Peyer's patch (tissue), 4 donors: ENCODE measurements around the gene SH3BGRL. TPM values are rescaled to one million over a fixed set of nuclear protein-coding genes. Genes with fewer than 3 reads are reported as not detected.

Experiments used
- DNase-seq, 3 donors: peaks; one replicate each; pipeline ENCODE4 v3.0.0-alpha.2; 2017 to 2019
- H3K27ac ChIP-seq, 4 donors: fragments of 200-600 bp; sonication (generic); one replicate each; pipeline ENCODE4 v1.5.1; 2016 to 2019
- H3K27me3 ChIP-seq, 2 donors: fragments of 200-600 bp; sonication (generic); one replicate each; pipeline ENCODE4 v1.5.1; 2019
- H3K36me3 ChIP-seq, 3 donors: fragments of 200-600 bp; sonication (generic); one replicate each; pipeline ENCODE4 v1.5.1; 2016 to 2019
- H3K4me1 ChIP-seq, 4 donors: fragments of 200-600 bp; sonication (generic); one replicate each; pipeline ENCODE4 v1.5.1; 2016 to 2019
- H3K4me3 ChIP-seq, 4 donors: fragments of 200-600 bp; sonication (generic); 1 replicate in 3 of 4; 2 replicates in 1 of 4; pipeline ENCODE4 v1.5.1; 2016 to 2019; ENCODE audit warnings: mild to moderate bottlenecking in 1 of 4
- H3K9me3 ChIP-seq, 4 donors: fragments of 200-600 bp; sonication (generic); one replicate each; pipeline ENCODE4 v1.5.1; 2016 to 2019; ENCODE audit warnings: mild to moderate bottlenecking in 1 of 4
- POLR2A ChIP-seq, 2 donors: fragments of 450-650 bp; IDR thresholded peaks; one replicate each; pipeline ENCODE4 v1.5.1; 2017; ENCODE audit warnings: antibody characterized with exemption in 2 of 2, mild to moderate bottlenecking in 2 of 2, moderate library complexity in 2 of 2
- total RNA-seq, 4 donors: library from RNA; depleted of rRNA; stranded (reverse); fragments of >200 nt; gene quantifications; one replicate each; pipeline ENCODE4 v1.1.0, GENCODE V29; 2016
- TF ChIP-seq, protein P1 (sequence below), 6 experiments: fragments of 450-650 bp in 4 of 6; fragments of 200-600 bp in 2 of 6; sonication (generic) in 1 of 6; IDR thresholded peaks; one replicate each; pipeline ENCODE4 v1.5.1; 2017 to 2019; ENCODE audit warnings: antibody characterized with exemption in 6 of 6, mild to moderate bottlenecking in 3 of 6, moderate library complexity in 1 of 6

Gene SH3BGRL
- total RNA-seq, 4 donors from 2014 or later = 44.9 to 139 (median 69.2) TPM

DNA sequence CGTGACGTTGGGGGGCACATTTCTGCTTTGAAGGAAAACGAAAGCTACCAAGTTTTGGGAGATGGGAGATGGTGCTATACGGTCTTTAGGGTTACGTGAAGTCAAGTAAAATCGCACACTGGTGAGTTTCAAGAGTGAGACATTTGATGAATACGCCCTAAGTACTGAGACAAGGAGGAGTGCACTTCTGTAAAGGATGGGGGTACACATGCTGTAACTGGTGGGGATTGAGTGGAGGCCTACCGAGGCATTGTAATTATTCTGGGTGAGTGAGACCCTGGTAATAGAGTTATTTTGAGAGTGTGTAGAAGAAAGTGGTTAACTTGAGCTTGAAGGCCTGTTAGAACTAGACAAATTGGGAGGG, 536 bp downstream of the SH3BGRL start:
- Histone ChIP-seq H3K9me3 (no peaks in the 10 kb centered on the region), H3K4me3 (peak overlapping the region; percentile 41 to 72 (median 56)), H3K4me1 (no peaks in the 10 kb centered on the region), H3K27me3 (no peaks in the 10 kb centered on the region), H3K27ac (peak overlapping the region; percentile 72 to 78 (median 78)), H3K36me3 (no peaks in the 10 kb centered on the region)
- TF ChIP-seq POLR2A (IDR thresholded peaks at IDR 0.05) = no peak
- TF ChIP-seq, protein P1, sequence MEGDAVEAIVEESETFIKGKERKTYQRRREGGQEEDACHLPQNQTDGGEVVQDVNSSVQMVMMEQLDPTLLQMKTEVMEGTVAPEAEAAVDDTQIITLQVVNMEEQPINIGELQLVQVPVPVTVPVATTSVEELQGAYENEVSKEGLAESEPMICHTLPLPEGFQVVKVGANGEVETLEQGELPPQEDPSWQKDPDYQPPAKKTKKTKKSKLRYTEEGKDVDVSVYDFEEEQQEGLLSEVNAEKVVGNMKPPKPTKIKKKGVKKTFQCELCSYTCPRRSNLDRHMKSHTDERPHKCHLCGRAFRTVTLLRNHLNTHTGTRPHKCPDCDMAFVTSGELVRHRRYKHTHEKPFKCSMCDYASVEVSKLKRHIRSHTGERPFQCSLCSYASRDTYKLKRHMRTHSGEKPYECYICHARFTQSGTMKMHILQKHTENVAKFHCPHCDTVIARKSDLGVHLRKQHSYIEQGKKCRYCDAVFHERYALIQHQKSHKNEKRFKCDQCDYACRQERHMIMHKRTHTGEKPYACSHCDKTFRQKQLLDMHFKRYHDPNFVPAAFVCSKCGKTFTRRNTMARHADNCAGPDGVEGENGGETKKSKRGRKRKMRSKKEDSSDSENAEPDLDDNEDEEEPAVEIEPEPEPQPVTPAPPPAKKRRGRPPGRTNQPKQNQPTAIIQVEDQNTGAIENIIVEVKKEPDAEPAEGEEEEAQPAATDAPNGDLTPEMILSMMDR (IDR thresholded peaks at IDR 0.05) = no peak
- DNase-seq = no peak

GRCh38 chrX:81202943-81203342, 1.0 kb downstream of the SH3BGRL start:
- Histone ChIP-seq H3K27ac (peak overlapping the region in 3 of 4 donors; percentile 6 to 78 (median 77)), H3K4me1 (no peaks in the 10 kb centered on the region), H3K36me3 (no peaks in the 10 kb centered on the region), H3K9me3 (no peaks in the 10 kb centered on the region), H3K4me3 (peak overlapping the region; percentile 41 to 72 (median 56)), H3K27me3 (no peaks in the 10 kb centered on the region)
- no peak for TF ChIP-seq POLR2A (IDR thresholded peaks at IDR 0.05)
- TF ChIP-seq, protein P1 (IDR thresholded peaks at IDR 0.05) = no peak
- no peak for DNase-seq

DNA sequence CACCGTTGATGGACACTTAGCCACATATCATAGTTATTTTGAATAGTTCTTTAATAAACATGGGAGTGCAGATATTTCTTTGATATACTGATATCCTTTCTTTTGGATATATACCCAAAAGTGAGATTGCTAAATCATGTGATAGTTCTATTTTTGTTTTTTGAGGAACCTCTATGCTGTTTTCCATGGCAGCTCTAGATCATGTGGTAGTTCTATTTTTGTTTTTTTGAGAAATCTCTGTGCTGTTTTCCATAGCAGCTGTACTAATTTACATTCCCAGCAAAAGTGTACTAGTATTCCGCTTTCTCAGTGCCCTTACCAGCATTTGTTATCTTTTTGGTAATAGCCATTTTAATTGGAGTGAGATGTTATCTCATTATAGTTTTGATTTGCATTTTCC, 3.6 kb downstream of the SH3BGRL start:
- H3K9me3 ChIP-seq = no peaks in the 10 kb centered on the region
- DNase-seq = no peak
- no peaks in the 10 kb centered on the region for H3K4me1 ChIP-seq
- H3K27me3 ChIP-seq = no peaks in the 10 kb centered on the region
- TF ChIP-seq, protein P1 (IDR thresholded peaks at IDR 0.05) = no peak
- no peak for TF ChIP-seq POLR2A (IDR thresholded peaks at IDR 0.05)
- no peaks in the 10 kb centered on the region for H3K36me3 ChIP-seq
- no peak overlapping the region for H3K4me3 ChIP-seq
- H3K27ac ChIP-seq = no peak overlapping the region

DNA sequence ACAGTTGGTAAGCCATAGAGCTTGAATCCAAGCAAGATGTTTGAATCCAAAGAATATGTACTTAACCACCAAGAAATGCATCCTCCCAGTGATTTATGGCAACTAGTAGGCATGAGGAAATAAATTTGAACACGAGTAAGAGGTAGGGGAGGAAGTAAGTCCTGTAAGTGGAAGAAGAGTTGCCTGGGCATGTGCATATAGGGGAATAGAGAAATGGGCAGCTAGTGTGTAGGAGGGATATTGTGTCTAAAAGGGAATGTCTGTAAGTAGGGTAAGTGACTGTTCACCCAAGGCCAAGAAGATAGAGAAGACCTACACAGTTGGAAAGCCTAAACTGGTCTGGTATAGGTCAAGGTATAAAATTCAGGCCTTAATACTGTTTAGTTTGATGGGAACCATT, 4.6 kb downstream of the SH3BGRL start:
- no peak overlapping the region for H3K27ac ChIP-seq
- DNase-seq = no peak
- no peaks in the 10 kb centered on the region for H3K9me3 ChIP-seq
- H3K36me3 ChIP-seq = no peaks in the 10 kb centered on the region
- H3K4me3 ChIP-seq = no peak overlapping the region
- no peak for TF ChIP-seq POLR2A (IDR thresholded peaks at IDR 0.05)
- TF ChIP-seq, protein P1 (IDR thresholded peaks at IDR 0.05) = no peak
- no peaks in the 10 kb centered on the region for H3K4me1 ChIP-seq
- H3K27me3 ChIP-seq = no peaks in the 10 kb centered on the region

DNA sequence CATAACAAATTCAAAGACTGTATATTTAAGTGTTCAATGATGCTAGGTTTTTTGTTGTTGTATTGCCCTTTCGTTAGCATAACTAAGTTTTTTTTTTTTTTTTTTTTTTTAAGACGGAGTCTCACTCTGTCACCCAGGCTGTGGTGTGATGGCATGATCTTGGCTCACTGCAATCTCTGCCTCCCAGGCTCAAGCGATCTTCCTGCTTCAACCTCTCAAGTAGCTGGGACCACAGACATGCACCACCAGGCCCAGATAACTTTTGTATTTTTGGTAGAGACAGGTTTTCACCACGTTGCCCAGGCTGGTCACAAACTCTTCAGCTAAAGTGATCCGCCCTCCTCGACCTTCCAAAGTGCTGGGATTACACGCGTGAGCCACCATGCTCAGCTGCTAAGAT, 7.0 kb downstream of the SH3BGRL start:
- Histone ChIP-seq H3K27me3 (no peaks in the 10 kb centered on the region), H3K4me3 (no peak overlapping the region), H3K4me1 (no peaks in the 10 kb centered on the region), H3K9me3 (no peaks in the 10 kb centered on the region), H3K27ac (no peak overlapping the region), H3K36me3 (no peaks in the 10 kb centered on the region)
- TF ChIP-seq, protein P1 (IDR thresholded peaks at IDR 0.05) = no peak
- no peak for TF ChIP-seq POLR2A (IDR thresholded peaks at IDR 0.05)
- DNase-seq = no peak

- no peak for DNase-seq
- Histone ChIP-seq H3K27me3 (no peaks in the 10 kb centered on the region), H3K27ac (no peak overlapping the region), H3K9me3 (no peaks in the 10 kb centered on the region), H3K4me3 (no peak overlapping the region), H3K36me3 (no peaks in the 10 kb centered on the region), H3K4me1 (no peaks in the 10 kb centered on the region)
- TF ChIP-seq, protein P1 (IDR thresholded peaks at IDR 0.05) = no peak
- no peak for TF ChIP-seq POLR2A (IDR thresholded peaks at IDR 0.05)
Measured at GRCh38 chrX:81215685-81216084, 13.8 kb downstream of the SH3BGRL start.
